ENCODE results near the gene CMTM5.

Gene CMTM5

GRCh38 chr14:23377573-23378563 lies 1.0 kb downstream of the CMTM5 start:
- H3K27ac Mint-ChIP-seq, result no peak overlapping the region
- H3K27me3 Mint-ChIP-seq (ENCODE audit: low read depth), result peaks cover 24% of the 10 kb centered on the region
- H3K9me3 Mint-ChIP-seq, result no peaks in the 10 kb centered on the region
- no peak for TF ChIP-seq CTCF (IDR thresholded peaks at IDR 0.05; ENCODE audit: unreplicated experiment in 3 of 3)
- H3K36me3 Mint-ChIP-seq (ENCODE audit: low read depth), result no peaks in the 10 kb centered on the region
- H3K4me1 Mint-ChIP-seq, result peaks cover 17% of the 10 kb centered on the region
- no peak overlapping the region for H3K4me3 Mint-ChIP-seq

GRCh38 chr14:23378612-23379220 lies 1.9 kb downstream of the CMTM5 start:
- Mint-ChIP-seq H3K36me3 (ENCODE audit: low read depth) (no peaks in the 10 kb centered on the region), H3K9me3 (no peaks in the 10 kb centered on the region), H3K4me1 (peaks cover 17% of the 10 kb centered on the region), H3K4me3 (no peak overlapping the region), H3K27ac (no peak overlapping the region), H3K27me3 (ENCODE audit: low read depth) (peaks cover 24% of the 10 kb centered on the region)
- no peak for TF ChIP-seq CTCF (IDR thresholded peaks at IDR 0.05; ENCODE audit: unreplicated experiment in 3 of 3)

- Mint-ChIP-seq H3K9me3 (no peaks in the 10 kb centered on the region), H3K36me3 (ENCODE audit: low read depth) (no peaks in the 10 kb centered on the region), H3K4me1 (peaks cover 17% of the 10 kb centered on the region), H3K27ac (no peak overlapping the region), H3K4me3 (no peak overlapping the region), H3K27me3 (ENCODE audit: low read depth) (peaks cover 27% of the 10 kb centered on the region)
- peak; percentile 65 to 72 (median 69) for TF ChIP-seq CTCF (IDR thresholded peaks at IDR 0.05; ENCODE audit: unreplicated experiment in 3 of 3)
Observed at GRCh38 chr14:23379366-23380196, 2.7 kb downstream of the CMTM5 start.

GRCh38 chr14:23380197-23380914 lies 3.5 kb downstream of the CMTM5 start:
- Mint-ChIP-seq H3K4me3 (no peak overlapping the region), H3K4me1 (peaks cover 23% of the 10 kb centered on the region), H3K27me3 (ENCODE audit: low read depth) (peaks cover 27% of the 10 kb centered on the region), H3K9me3 (no peaks in the 10 kb centered on the region), H3K36me3 (ENCODE audit: low read depth) (no peaks in the 10 kb centered on the region), H3K27ac (peak overlapping the region in 2 of 3 experiments; percentile 27 to 46)
- TF ChIP-seq CTCF (IDR thresholded peaks at IDR 0.05; ENCODE audit: unreplicated experiment in 3 of 3), result no peak

GRCh38 chr14:23380976-23381375 lies 4.1 kb downstream of the CMTM5 start:
- H3K27me3 Mint-ChIP-seq (ENCODE audit: low read depth), result peaks cover 27% of the 10 kb centered on the region
- H3K36me3 Mint-ChIP-seq (ENCODE audit: low read depth), result no peaks in the 10 kb centered on the region
- no peaks in the 10 kb centered on the region for H3K9me3 Mint-ChIP-seq
- TF ChIP-seq CTCF (IDR thresholded peaks at IDR 0.05; ENCODE audit: unreplicated experiment in 3 of 3), result no peak
- no peak overlapping the region for H3K4me3 Mint-ChIP-seq
- H3K27ac Mint-ChIP-seq, result peak overlapping the region in 2 of 3 experiments; percentile 27 to 46
- H3K4me1 Mint-ChIP-seq, result peaks cover 23% of the 10 kb centered on the region

Measured in nephron (organoid).